HT1080 (cell line): Measurements from ENCODE around the gene CRELD2. TPM values are rescaled to one million over a fixed set of nuclear protein-coding genes. Genes with fewer than 3 reads are reported as not detected.
"Not testable (repeated sequence)": the region's sequence is repeated elsewhere in the genome, so short reads cannot be mapped to it uniquely, and the experiment has no call there.

ENCODE experiments used
- DNase-seq: peaks from one replicate; pipeline ENCODE4 v3.0.0-alpha.2; 2015; ENCODE audit warnings: low read depth
- total RNA-seq: library from RNA; depleted of rRNA; stranded (reverse); fragments of >200 nt; shearing (Covaris generic); gene quantifications from 2 replicates; pipeline ENCODE4 v1.2.3, GENCODE V29; 2014

Gene CRELD2
- total RNA-seq, 1 experiment from 2014 or later = 53.1 TPM

DNA sequence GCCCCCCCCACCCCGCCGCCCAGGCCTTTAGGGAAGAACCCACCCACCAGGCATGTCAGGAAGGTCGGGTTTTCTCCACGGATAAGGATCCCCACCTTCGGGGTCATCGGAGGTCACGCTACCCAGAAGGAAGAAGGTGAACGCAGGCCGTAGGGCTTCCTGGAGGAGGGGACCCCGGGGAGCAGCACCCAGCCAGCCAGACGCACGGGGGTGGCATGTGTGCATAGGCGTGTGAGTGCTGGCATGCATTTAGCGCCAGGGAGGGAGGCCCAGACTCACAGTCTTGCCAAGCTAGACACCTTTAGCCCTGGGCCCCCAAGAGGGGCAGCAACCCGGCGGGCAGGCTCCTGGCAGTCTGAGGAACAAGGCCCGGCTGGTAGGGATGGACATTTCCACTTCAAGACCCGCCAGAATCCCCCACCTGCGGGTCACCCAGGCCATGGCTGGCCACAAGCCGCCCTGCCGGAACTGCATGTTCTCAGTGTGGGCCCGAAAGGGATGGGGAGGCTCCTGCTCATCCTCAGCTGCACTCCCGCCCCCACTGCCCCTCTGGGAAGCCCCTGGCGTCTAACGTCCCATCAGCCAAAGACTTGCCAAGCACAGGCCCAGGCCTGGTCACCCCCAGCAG is 25.5 kb downstream of the CRELD2 start:
- no peak for DNase-seq

DNA sequence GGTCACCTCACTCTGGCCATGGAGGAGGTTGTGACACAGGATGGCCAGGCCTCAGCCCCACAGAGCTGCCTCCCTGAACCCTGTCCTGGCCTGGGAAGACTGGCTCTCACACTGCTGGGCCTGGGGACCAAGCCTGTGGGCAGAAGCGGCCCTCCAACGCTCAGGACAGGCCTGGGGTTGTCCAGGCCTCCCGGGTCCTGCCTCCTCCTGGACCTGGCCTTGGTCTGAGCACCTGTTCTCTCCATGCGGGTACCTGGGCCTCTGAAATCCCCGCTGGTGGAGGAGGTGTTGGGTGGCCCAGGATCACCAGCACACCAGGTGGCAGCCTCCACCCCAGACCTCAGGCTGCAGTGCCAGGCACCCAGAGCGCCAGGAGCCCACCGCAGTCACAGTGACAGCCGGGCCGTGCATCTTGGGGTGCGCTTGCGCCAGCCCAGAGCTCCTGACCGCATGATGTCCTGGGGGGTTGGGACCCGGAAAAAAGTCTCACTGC is 26.0 kb downstream of the CRELD2 start:
- DNase-seq = no peak

DNA sequence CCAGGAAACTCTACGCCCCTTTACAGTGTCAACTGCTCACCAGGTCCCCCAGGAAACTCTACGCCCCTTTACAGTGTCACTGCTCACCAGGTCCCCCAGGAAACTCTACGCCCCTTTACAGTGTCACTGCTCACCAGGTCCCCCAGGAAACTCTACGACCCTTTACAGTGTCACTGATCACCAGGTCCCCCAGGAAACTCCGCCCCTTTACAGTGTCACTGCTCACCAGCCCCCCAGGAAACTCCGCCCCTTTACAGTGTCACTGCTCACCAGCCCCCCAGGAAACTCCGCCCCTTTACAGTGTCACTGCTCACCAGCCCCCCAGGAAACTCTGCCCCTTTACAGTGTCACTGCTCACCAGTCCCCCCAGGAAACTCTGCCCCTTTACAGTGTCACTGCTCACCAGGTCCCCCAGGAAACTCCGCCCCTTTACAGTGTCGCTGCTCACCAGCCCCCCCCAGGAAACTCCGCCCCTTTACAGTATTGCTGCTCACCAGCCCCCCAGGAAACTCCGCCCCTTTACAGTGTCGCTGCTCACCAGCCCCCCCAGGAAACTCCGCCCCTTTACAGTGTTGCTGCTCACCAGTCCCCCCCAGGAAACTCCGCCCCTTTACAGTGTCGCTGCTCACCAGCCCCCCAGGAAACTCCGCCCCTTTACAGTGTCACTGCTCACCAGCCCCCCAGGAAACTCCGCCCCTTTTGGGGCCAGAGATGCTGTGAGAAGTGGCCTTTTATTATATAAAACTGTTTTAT is 26.8 kb downstream of the CRELD2 start:
- not testable (repeated sequence) for DNase-seq

- no peak for DNase-seq
Observed at GRCh38 chr22:49946612-49947295, 28.3 kb downstream of the CRELD2 start.

DNA sequence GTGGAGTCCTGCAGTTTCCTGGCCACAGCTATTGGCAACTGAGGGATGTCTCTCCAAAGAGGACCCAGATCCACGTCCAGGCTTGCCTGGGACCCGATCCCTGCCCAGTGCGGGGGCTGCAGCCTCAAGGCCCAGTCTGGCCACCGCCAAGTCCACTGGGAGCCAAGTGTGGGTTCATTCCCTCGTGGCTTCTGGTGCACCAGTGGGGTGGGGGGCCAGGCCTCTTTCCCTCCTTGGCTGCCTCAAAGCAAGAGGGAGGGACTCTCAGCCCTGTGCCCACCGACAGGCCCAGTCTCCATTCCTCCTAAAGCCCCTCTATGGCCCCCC is 28.8 kb downstream of the CRELD2 start:
- no peak for DNase-seq

DNA sequence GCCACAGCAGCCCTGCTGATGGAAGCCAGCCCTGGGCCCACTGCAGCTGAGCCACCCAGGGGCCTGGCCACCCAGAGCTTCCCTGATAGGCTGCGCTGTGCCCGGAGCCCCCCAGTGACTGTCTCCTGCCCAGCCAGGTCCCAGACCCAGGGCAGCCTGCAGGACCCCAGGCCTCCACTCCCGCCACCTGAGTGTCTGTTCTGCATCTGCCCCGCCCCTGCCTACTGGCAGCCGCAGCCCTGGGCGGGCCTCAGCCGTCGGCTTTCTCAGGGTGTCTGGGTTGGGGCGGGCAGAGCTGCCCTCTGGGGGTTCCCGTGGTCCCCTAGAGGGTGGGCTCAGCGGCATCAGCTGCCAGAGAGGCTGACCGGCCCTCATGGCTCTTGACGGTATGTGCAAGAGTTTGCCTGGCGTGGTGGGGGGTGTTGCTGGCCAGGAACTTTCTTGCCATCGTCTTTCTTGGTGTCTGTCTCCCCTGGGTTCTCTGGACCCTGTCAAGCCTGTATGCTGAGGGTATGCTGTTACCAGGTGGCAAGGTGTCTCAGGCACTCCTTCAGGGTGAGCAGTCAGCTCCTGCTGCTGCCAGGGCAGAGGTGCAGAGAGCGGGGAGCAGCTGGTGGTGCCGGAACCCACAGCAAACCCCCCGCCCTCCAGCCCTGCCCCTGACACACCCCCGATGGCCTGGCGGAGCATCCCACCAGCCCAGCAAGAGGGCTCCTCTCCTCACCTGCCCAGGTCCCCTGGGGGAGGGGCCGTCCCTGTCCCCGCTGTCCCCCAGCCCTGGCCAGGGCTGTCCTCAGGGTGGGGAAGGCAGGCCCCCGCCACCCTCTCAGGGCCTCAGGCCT is 29.9 kb downstream of the CRELD2 start:
- DNase-seq = no peak

GRCh38 chr22:49948958-49949913 is 30.8 kb downstream of the CRELD2 start:
- DNase-seq = no peak

GRCh38 chr22:49949914-49950292 is 31.5 kb downstream of the CRELD2 start:
- DNase-seq = no peak

DNA sequence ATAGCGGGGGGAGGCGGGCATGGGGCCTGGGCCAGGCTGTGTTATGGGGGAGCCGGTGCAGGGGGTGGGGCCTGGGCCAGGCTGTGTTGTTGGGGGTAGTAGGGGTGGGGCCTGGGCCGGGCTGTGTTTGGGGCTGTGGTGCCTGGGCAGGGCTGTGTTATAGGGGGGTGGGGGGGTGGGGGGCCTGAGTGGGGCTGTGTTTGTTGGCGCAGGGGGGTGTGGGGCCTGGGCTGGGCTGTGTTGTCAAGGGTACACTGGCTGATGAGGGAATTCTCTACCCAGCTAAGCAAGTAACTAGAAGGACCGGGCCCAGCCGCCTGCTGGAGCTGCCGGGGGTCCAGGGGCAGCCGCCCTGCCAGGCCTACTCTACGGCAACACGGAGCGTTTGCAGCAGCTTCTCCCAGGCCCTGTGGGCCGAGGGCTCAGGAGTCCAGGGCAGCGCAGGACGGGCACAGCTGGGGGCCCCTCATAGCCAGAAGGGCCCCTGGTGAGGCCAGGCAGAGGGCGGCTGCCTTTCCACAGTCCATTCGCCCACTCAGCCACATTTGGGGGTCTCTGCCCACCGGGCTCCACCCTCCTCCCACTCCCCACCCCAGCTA is 32.1 kb downstream of the CRELD2 start:
- no peak for DNase-seq

GRCh38 chr22:49951000-49951677 is 32.7 kb downstream of the CRELD2 start:
- no peak for DNase-seq

DNA sequence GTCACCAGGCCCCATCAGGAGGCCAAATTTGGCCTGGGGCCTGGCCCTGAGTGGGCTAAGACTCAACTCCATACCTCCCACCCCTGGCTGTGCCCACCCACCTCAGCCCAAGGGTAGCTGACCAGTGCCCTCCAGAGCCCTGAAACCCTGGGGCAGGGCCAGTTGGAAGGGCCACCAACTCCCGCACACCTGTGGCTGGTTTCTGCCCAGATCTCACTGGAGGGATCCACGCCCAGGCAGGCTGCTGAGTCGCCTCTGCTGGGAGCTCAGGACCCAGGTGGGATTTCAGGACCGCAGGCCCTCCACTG is 33.2 kb downstream of the CRELD2 start:
- DNase-seq = no peak

GRCh38 chr22:49951986-49952896 is 33.8 kb downstream of the CRELD2 start:
- DNase-seq = peak; percentile 46

DNA sequence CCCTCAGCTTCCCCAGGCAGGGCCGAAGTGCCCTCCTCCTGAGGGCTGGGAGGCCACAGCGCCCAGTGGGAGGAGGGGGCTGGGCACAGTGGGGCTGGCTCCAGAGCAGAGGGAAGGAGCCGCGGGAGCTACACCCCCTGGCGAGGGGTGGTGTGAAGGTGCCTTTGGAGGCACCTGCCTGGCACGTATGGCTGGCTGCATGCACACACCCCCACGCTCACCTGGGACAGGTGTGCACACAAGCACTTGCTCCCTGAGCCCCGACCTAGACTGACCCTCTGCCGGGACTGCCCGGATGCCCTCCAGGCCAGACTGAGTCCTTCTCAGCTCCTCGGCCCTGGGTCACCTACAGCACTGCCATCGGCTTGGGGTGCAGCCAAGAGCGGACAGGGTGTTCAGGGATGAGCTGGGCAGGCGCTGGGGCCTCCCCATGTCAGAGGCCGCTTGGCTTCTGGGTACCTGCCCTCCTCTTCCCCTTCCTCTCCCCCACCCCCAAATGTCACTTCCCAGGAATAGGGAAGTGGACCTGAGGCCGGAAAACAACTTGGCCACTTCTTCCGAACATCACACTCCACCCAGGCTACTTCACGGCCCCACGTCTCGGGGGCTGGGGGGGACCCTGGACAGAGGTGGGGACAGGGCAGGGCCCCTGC is 34.7 kb downstream of the CRELD2 start:
- no peak for DNase-seq

DNA sequence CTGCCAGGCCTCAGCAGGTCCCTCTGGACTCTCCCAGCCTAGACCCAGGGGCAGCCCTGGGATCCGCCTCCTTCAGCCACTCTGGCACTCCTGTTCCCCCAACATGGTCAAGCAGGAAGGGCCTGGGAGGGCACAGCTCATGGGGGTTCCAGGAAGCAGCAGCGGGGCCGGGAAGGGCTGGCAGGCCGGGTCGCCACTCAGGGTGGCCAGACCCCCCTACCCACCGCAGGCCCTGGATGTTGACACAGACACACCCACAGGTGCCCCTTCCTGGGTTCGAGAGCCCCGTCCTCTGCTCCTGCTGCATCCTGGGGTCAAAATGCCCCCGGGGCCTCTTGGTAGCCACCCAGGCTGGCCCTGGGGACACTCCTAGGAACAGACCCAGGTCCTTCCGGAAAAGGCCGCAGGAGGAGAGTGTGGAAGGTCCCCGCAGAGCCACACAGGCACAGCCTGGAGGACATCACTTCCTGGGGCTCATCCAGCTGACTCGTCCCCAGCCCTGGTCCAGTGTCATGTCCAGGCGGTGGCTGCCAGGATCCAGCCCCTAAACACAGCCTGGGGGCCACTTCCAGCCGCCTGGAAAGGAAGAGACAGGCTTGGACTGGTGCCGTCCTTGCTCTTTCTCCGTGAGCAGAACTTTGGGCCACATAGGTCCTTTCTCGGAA is 35.4 kb downstream of the CRELD2 start:
- no peak for DNase-seq

DNA sequence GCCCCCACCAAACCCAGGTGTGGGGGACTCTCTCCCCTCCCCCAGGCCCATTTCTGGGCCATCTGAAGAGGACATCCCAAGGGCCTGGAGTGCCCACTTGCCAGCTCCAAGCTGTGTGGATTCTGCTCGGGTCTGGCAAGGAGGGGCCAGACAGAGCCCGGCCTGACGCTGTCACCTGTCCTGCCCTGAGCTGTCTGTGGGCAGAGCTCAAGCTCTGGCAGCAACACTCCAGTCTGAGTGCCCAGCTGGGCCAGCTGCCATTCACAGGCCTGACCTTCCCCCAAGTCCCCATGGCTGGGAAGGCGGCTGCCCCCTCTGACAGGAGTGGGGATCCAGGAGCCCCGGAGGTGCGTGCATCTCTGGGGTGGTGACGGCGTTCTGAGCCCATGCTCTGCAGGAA is 35.9 kb downstream of the CRELD2 start:
- no peak for DNase-seq

GRCh38 chr22:49954991-49955580 is 36.7 kb downstream of the CRELD2 start:
- no peak for DNase-seq
